CD4-positive, alpha-beta T cell treated with Interferon gamma for 1 hour (primary cell): ENCODE data around the gene GNPDA1.

Experiments used
- DNase-seq: peaks from one replicate; pipeline ENCODE4 v3.0.0-alpha.2; 2020

The GNPDA1 gene

GRCh38 chr5:142020122-142020659 is 7.4 kb upstream of the GNPDA1 start:
- no peak for DNase-seq

- no peak for DNase-seq
These were observed 5.1 kb upstream of the GNPDA1 start for GRCh38 chr5:142017832-142018427.

- no peak for DNase-seq
These were observed 3.7 kb upstream of the GNPDA1 start for GRCh38 chr5:142016556-142016955.

- peak; percentile 24 for DNase-seq
These were observed 3.1 kb upstream of the GNPDA1 start for GRCh38 chr5:142015781-142016533.

GRCh38 chr5:142014911-142015584 is 2.2 kb upstream of the GNPDA1 start:
- DNase-seq = peak; percentile 8

- no peak for DNase-seq
These were observed 1.1 kb upstream of the GNPDA1 start for GRCh38 chr5:142013734-142014521.

- peak; percentile 40 for DNase-seq
These were observed 541 bp downstream of the GNPDA1 start for GRCh38 chr5:142012186-142012785.

- DNase-seq = no peak
These were observed 1.1 kb downstream of the GNPDA1 start for GRCh38 chr5:142011572-142012185.

- no peak for DNase-seq
These were observed 2.9 kb downstream of the GNPDA1 start for GRCh38 chr5:142009886-142010285.

- DNase-seq = no peak
These were observed 4.0 kb downstream of the GNPDA1 start for GRCh38 chr5:142008813-142009212.

GRCh38 chr5:142007237-142007544 is 5.6 kb downstream of the GNPDA1 start:
- no peak for DNase-seq

GRCh38 chr5:142006363-142007236 is 6.2 kb downstream of the GNPDA1 start:
- no peak for DNase-seq

GRCh38 chr5:142003266-142003800 is 9.5 kb downstream of the GNPDA1 start:
- no peak for DNase-seq

GRCh38 chr5:142000704-142001484 is 11.9 kb downstream of the GNPDA1 start:
- DNase-seq = no peak

- no peak for DNase-seq
These were observed 12.7 kb downstream of the GNPDA1 start for GRCh38 chr5:142000173-142000572.

- no peak for DNase-seq
These were observed 15.4 kb downstream of the GNPDA1 start for GRCh38 chr5:141997358-141997960.

GRCh38 chr5:141995656-141996055 is 17.2 kb downstream of the GNPDA1 start:
- DNase-seq = no peak

- DNase-seq = no peak
These were observed 18.2 kb downstream of the GNPDA1 start for GRCh38 chr5:141994511-141995136.

- DNase-seq = peak; percentile 46
These were observed 20.4 kb downstream of the GNPDA1 start for GRCh38 chr5:141992349-141992963.
